Fibroblast of pulmonary artery (primary cell): ENCODE measurements around the gene ADAT3.

ENCODE experiments used
- DNase-seq: peaks from one replicate; pipeline ENCODE4 v3.0.0-alpha.2; 2010; ENCODE audit warnings: low read depth
- H3K4me3 ChIP-seq: replicated peaks from 2 replicates; pipeline ENCODE4 v1.5.1; 2011; ENCODE audit warnings: low read depth, mild to moderate bottlenecking, control low read depth, low read length, moderate library complexity
- CTCF ChIP-seq: IDR thresholded peaks from 2 replicates; pipeline ENCODE4 v1.5.1; 2011; ENCODE audit warnings: mild to moderate bottlenecking, control low read depth, low read length, inconsistent platforms; ENCODE audit errors: missing control alignments

ADAT3 gene

DNA sequence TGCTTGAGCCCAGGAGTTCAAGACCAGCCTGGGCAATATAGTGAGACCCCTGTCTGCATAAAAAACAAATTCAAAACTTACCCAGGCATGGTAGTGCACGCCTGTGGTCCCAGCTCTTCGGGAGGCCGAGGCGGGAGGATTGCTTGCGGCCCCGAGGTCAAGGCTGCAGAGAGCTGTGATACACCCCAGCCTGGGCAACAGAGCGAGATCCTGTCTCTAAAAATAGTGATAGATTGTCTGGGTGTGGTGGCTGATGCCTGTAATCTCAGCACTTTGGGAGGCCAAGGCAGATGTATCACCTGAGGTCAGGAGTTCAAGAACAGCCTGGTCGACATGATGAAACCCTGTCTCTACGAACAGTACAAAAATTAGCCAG, 37.9 kb upstream of the ADAT3 start:
- no peak for TF ChIP-seq CTCF

GRCh38 chr19:1868971-1869370, 36.2 kb upstream of the ADAT3 start:
- no peak for DNase-seq
- H3K4me3 ChIP-seq, result no peak overlapping the region
- no peak for TF ChIP-seq CTCF

More for the DNA sequence above, 37.9 kb upstream of the ADAT3 start:
- no peak overlapping the region for H3K4me3 ChIP-seq
- DNase-seq, result no peak

DNA sequence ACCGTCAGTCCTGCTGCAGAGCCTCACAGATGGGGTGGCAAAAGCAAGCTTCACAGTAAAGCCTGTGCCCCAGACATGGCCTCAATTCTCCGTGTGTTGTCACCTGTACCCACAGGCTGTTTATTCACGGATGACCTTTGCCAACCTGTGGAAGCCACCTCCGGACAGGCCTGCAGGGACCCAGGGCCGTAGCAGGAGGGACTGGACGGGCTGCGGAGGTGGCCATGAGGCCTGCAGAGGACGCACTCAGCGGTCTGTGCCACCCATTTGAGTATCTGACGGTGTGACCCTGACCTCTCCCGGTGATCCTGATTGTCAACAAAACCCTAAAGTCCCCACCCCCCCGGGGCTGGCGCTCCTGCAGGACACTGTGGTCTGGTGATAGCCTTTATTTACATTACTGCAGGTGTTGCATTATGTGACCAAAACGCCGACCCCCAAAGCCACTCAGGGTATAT, 34.0 kb upstream of the ADAT3 start:
- TF ChIP-seq CTCF, result no peak
- no peak overlapping the region for H3K4me3 ChIP-seq
- no peak for DNase-seq

GRCh38 chr19:1871630-1872029, 33.6 kb upstream of the ADAT3 start:
- no peak for DNase-seq
- no peak overlapping the region for H3K4me3 ChIP-seq
- no peak for TF ChIP-seq CTCF

- TF ChIP-seq CTCF, result no peak
- DNase-seq, result no peak
- H3K4me3 ChIP-seq, result no peak overlapping the region
These were observed 32.2 kb upstream of the ADAT3 start for GRCh38 chr19:1872807-1873523.

DNA sequence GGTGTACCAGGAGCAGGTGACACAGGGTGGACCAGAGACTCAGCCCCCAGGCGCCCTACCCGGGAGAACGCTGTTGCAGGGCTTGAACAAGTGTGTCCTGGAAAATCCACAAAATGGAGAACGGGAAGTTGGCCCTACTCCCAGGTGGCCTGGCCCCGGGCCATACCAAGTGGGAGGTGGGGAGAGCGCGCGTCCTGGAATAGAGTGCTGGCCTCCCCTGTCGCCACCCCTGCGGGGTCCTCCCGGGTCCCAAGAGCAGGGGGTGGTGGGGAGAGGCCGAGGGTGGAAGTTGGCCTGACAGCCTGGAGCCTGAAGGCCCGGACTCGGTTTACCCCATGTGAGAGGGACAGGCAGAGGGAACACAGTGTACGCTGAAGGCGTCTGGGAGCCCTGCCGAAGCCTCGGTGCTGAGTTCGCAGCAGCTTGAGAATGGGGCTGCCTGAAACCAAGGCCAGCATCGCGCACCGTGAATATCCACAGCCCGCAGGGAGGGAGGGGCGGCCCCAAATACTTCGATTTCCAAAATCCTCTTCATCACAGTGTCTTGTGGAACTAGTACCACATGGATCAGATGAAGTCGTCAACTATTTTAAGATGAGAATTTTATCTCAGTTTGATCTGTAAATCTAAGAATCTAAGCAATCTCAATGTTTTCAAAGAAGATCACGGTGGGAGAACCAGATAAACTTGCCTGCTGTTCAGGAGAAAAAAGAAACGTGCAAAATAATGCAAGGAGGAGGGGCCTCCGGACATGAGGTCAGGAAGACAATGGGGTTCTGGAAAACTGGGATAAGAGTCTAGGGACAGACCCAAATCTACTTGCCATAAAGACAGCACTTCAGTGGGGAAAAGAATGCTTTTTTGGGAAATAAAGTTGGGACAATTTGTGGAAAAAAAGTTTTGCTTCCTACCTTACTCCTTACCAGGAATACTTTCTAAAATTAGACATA, 31.4 kb upstream of the ADAT3 start:
- TF ChIP-seq CTCF, result no peak
- H3K4me3 ChIP-seq, result peak overlapping the region; percentile 94
- DNase-seq, result no peak
